RWPE1 (cell line): ENCODE data around the gene CRMP1.
"Not testable (repeated sequence)": the region's sequence is repeated elsewhere in the genome, so short reads cannot be mapped to it uniquely, and the experiment has no call there.

Experiments
- CTCF ChIA-PET: fragments of 350-600 bp; sonication (Branson Sonifier 250); formaldehyde crosslinking; extraction: SDS; loops from one replicate; lab custom pipeline; 2021; lab: Yijun Ruan, JAX
- POLR2A ChIA-PET: fragments of 400-600 bp; formaldehyde crosslinking; extraction: SDS; loops from one replicate; lab custom pipeline; 2020; ENCODE audit warnings: antibody characterized with exemption; ENCODE audit not compliant: low non-redundant PET; lab: Yijun Ruan, JAX
- DNase-seq: peaks from one replicate; pipeline ENCODE4 v3.0.0; 2012; ENCODE audit warnings: low spot score
- H3K27ac ChIP-seq: fragments of 450-650 bp; 2 replicates; pipeline ENCODE4 v1.5.1; 2017
- TF ChIP-seq, protein P1 (sequence below): fragments of 450-650 bp; conservative IDR thresholded peaks from 2 replicates; pipeline ENCODE4 v1.5.1; 2017; ENCODE audit warnings: low read depth, mild to moderate bottlenecking

Gene CRMP1

GRCh38 chr4:5857199-5857598 lies 35.7 kb downstream of the CRMP1 start:
- ChIA-PET POLR2A (no interaction called here), CTCF (interaction anchor here (0.6 kb wide), 1 partner anchor 946 kb away, joined by 4 read pairs; no protein-coding TSS in a partner anchor)
- no peak for DNase-seq
- no peak overlapping the region for H3K27ac ChIP-seq
- TF ChIP-seq, protein P1, sequence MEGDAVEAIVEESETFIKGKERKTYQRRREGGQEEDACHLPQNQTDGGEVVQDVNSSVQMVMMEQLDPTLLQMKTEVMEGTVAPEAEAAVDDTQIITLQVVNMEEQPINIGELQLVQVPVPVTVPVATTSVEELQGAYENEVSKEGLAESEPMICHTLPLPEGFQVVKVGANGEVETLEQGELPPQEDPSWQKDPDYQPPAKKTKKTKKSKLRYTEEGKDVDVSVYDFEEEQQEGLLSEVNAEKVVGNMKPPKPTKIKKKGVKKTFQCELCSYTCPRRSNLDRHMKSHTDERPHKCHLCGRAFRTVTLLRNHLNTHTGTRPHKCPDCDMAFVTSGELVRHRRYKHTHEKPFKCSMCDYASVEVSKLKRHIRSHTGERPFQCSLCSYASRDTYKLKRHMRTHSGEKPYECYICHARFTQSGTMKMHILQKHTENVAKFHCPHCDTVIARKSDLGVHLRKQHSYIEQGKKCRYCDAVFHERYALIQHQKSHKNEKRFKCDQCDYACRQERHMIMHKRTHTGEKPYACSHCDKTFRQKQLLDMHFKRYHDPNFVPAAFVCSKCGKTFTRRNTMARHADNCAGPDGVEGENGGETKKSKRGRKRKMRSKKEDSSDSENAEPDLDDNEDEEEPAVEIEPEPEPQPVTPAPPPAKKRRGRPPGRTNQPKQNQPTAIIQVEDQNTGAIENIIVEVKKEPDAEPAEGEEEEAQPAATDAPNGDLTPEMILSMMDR = no peak

GRCh38 chr4:5856362-5856761 lies 36.5 kb downstream of the CRMP1 start:
- DNase-seq, POLR2A ChIA-PET, CTCF ChIA-PET: not testable (repeated sequence)

GRCh38 chr4:5854929-5855328 lies 38.0 kb downstream of the CRMP1 start:
- ChIA-PET CTCF (no interaction called here), POLR2A (no interaction called here)
- H3K27ac ChIP-seq = no peak overlapping the region
- TF ChIP-seq, protein P1 = no peak
- no peak for DNase-seq

More at GRCh38 chr4:5856362-5856761, 36.5 kb downstream of the CRMP1 start:
- not testable (repeated sequence) for H3K27ac ChIP-seq

GRCh38 chr4:5852523-5853202 lies 40.2 kb downstream of the CRMP1 start:
- TF ChIP-seq, protein P1 = no peak
- ChIA-PET CTCF (interaction anchor here (0.5 kb wide), 1 partner anchor 161 kb away, joined by 3 read pairs; no protein-coding TSS in a partner anchor), POLR2A (no interaction called here)
- no peak for DNase-seq
- no peak overlapping the region for H3K27ac ChIP-seq

DNA sequence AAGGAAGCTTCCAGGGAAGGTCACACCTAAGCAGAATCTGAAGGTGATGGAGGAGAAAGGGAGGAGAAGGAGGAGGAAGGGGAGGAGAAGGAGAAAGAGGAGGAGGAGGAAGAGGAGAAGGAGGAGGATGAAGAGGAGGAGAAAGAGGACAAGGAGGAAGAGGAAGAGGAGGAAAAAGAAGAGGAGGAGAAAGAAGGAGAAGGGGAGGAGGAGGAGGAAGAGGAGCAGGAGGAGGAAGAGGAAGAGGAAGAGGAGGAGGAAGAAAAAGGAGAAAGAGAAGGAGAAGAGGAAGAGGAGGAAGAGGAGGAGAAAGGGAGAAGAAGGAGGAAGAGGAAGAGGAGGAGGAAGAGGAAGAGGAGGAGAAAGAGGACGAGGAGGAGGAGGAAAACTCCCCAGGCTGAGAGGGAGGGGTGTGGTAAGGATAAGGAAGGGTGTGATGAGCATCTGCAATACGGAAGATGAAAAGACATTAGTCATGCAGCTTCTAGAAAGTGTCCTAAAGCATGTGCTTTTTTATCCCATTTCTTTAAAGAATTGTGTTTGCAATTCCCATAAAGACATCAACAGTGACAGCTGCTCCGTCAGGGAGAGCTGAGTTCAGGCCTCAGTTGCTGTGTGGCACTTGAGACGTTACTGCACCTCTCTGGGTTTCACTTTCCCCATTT lies 41.1 kb downstream of the CRMP1 start:
- no peak for DNase-seq
- no peak overlapping the region for H3K27ac ChIP-seq
- POLR2A ChIA-PET = no interaction called here
- CTCF ChIA-PET = no interaction called here
- TF ChIP-seq, protein P1 = no peak

- ChIA-PET CTCF (no interaction called here), POLR2A (no interaction called here)
- no peak overlapping the region for H3K27ac ChIP-seq
- DNase-seq = no peak
- TF ChIP-seq, protein P1 = no peak
Measured at GRCh38 chr4:5845035-5845905, 47.6 kb downstream of the CRMP1 start.
